ENCODE data around the gene THSD4.

The THSD4 gene

DNA sequence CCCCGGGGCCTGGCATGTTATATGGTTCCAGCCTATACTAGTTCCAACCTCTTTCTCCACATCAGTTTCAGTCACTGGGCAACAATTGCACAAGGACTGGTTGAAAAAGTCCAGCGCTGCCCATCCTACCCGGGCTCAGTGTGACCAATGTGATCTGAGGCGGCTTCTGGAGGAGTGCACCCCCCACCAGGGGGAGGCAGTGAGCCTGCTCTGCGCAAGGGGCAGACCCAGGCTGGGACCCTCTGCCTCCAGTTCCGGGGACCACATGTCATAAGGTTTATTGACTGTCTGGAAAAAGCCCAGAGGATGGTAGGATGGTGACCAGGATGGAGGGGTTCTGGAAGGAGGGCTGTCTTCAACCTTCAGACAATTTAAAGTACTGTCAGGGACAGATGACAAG, 669.4 kb downstream of the THSD4 start:
- Histone ChIP-seq H3K27me3 (ENCODE audit: insufficient read depth, poor library complexity, severe bottlenecking) (no peaks in the 10 kb centered on the region), H3K27ac (replicated peaks) (no peak overlapping the region), H3K4me3 (replicated peaks; ENCODE audit: insufficient read depth, low read length) (no peak overlapping the region)
- TF ChIP-seq POLR2AphosphoS5 (IDR thresholded peaks at IDR 0.05; ENCODE audit: low read depth) (no peak), GABPA (IDR thresholded peaks at IDR 0.05; ENCODE audit: low read depth) (no peak), SPI1 (IDR thresholded peaks at IDR 0.05; ENCODE audit: borderline replicate concordance, low read depth) (no peak)
- TF ChIP-seq, protein P1, sequence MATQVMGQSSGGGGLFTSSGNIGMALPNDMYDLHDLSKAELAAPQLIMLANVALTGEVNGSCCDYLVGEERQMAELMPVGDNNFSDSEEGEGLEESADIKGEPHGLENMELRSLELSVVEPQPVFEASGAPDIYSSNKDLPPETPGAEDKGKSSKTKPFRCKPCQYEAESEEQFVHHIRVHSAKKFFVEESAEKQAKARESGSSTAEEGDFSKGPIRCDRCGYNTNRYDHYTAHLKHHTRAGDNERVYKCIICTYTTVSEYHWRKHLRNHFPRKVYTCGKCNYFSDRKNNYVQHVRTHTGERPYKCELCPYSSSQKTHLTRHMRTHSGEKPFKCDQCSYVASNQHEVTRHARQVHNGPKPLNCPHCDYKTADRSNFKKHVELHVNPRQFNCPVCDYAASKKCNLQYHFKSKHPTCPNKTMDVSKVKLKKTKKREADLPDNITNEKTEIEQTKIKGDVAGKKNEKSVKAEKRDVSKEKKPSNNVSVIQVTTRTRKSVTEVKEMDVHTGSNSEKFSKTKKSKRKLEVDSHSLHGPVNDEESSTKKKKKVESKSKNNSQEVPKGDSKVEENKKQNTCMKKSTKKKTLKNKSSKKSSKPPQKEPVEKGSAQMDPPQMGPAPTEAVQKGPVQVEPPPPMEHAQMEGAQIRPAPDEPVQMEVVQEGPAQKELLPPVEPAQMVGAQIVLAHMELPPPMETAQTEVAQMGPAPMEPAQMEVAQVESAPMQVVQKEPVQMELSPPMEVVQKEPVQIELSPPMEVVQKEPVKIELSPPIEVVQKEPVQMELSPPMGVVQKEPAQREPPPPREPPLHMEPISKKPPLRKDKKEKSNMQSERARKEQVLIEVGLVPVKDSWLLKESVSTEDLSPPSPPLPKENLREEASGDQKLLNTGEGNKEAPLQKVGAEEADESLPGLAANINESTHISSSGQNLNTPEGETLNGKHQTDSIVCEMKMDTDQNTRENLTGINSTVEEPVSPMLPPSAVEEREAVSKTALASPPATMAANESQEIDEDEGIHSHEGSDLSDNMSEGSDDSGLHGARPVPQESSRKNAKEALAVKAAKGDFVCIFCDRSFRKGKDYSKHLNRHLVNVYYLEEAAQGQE (IDR thresholded peaks at IDR 0.05; ENCODE audit: insufficient replicate concordance, low read depth), result no peak
- TF ChIP-seq, protein P2, sequence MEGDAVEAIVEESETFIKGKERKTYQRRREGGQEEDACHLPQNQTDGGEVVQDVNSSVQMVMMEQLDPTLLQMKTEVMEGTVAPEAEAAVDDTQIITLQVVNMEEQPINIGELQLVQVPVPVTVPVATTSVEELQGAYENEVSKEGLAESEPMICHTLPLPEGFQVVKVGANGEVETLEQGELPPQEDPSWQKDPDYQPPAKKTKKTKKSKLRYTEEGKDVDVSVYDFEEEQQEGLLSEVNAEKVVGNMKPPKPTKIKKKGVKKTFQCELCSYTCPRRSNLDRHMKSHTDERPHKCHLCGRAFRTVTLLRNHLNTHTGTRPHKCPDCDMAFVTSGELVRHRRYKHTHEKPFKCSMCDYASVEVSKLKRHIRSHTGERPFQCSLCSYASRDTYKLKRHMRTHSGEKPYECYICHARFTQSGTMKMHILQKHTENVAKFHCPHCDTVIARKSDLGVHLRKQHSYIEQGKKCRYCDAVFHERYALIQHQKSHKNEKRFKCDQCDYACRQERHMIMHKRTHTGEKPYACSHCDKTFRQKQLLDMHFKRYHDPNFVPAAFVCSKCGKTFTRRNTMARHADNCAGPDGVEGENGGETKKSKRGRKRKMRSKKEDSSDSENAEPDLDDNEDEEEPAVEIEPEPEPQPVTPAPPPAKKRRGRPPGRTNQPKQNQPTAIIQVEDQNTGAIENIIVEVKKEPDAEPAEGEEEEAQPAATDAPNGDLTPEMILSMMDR (IDR thresholded peaks at IDR 0.05; ENCODE audit: insufficient read depth, low read length), result peak; percentile 7
- no peak for DNase-seq (ENCODE audit: low read depth in 1 of 2, low spot score in 1 of 2)

DNA sequence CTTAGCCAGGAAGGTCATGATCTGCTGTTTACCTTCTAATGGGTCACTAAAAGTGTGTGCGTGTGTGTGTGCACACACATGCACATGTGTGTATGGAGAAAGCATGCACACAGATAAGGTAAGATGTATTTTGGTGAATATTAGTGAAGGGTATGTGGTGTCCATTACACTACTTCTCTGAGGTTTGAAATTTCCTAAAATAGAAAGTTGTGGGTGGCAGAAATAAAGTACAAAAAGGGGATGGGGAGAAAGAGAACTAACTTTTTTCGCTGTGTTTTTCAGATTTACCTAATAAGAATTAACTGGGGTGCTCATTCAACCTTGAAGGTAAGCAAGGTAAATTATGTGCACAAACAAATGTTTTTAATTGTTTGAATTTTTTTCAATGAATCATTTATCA, 670.7 kb downstream of the THSD4 start:
- H3K27ac ChIP-seq (replicated peaks), result no peak overlapping the region
- no peak for DNase-seq (ENCODE audit: low read depth in 1 of 2, low spot score in 1 of 2)
- H3K4me3 ChIP-seq (replicated peaks; ENCODE audit: insufficient read depth, low read length), result no peak overlapping the region
- no peak for TF ChIP-seq SPI1 (IDR thresholded peaks at IDR 0.05; ENCODE audit: borderline replicate concordance, low read depth)
- TF ChIP-seq POLR2AphosphoS5 (IDR thresholded peaks at IDR 0.05; ENCODE audit: low read depth), result no peak
- TF ChIP-seq, protein P2 (IDR thresholded peaks at IDR 0.05; ENCODE audit: insufficient read depth, low read length), result no peak
- TF ChIP-seq GABPA (IDR thresholded peaks at IDR 0.05; ENCODE audit: low read depth), result no peak
- TF ChIP-seq, protein P1 (IDR thresholded peaks at IDR 0.05; ENCODE audit: insufficient replicate concordance, low read depth), result no peak
- H3K27me3 ChIP-seq (ENCODE audit: insufficient read depth, poor library complexity, severe bottlenecking), result no peaks in the 10 kb centered on the region

DNA sequence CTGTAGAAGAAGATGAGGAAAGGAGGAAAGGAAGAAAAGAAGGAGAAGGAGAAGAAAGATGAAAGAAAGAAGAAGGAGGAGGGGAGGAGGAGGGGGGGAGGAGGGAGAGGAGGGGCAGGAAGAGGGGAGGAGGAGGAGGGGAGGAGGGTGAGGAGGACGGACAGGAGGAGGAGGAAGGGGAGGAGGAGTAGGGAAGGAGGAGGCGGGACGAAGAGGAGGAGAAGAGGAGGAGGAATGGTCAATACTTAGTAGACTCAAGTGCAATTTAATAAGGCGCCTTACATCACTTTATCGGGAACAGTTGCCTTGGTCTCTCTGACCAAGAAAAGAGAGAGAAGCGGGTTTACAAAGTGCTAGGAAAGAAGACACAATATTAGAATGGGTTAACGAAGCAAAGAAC, 671.4 kb downstream of the THSD4 start:
- DNase-seq (ENCODE audit: low read depth in 1 of 2, low spot score in 1 of 2), result no peak
- TF ChIP-seq, protein P1 (IDR thresholded peaks at IDR 0.05; ENCODE audit: insufficient replicate concordance, low read depth), result no peak
- TF ChIP-seq, protein P2 (IDR thresholded peaks at IDR 0.05; ENCODE audit: insufficient read depth, low read length), result no peak
- TF ChIP-seq POLR2AphosphoS5 (IDR thresholded peaks at IDR 0.05; ENCODE audit: low read depth), result no peak
- H3K4me3 ChIP-seq (replicated peaks; ENCODE audit: insufficient read depth, low read length), result no peak overlapping the region
- no peaks in the 10 kb centered on the region for H3K27me3 ChIP-seq (ENCODE audit: insufficient read depth, poor library complexity, severe bottlenecking)
- no peak overlapping the region for H3K27ac ChIP-seq (replicated peaks)

Data from HL-60 (cell line).